H1 (cell line): ENCODE results near the gene GPR179. TPM values are rescaled to one million over a fixed set of nuclear protein-coding genes. Genes with fewer than 3 reads are reported as not detected.

Experiments used
- CTCF ChIA-PET: fragments of 300-600 bp; sonication (Branson Sonifier 250); formaldehyde crosslinking; loops from one replicate; lab custom pipeline; 2021; ENCODE audit not compliant: partially characterized antibody; lab: Charles Lee
- POLR2A ChIA-PET: fragments of 300-600 bp; sonication (Branson Sonifier 250); formaldehyde crosslinking; loops from one replicate; lab custom pipeline; 2021; ENCODE audit warnings: inconsistent platforms; ENCODE audit not compliant: partially characterized antibody; lab: Charles Lee
- DNase-seq, 2 experiments: peaks; one replicate each; pipeline versions ENCODE4 v3.0.0 to v3.0.0-alpha.2; 2010 to 2022; ENCODE audit warnings: low spot score in 2 of 2, low read depth in 1 of 2, mixed read lengths in 1 of 2
- FAIRE-seq: peaks from 2 replicates; lab custom pipeline; 2011; peaks lifted over from hg19 to GRCh38; lab: Jason Lieb, UNC
- H2AFZ ChIP-seq: 2 replicates; pipeline ENCODE4 v1.8.1; 2012; ENCODE audit warnings: low read length, inconsistent platforms
- H2AK5ac ChIP-seq: 2 replicates; pipeline ENCODE4 v1.6.1; 2013; ENCODE audit warnings: low read depth, low read length
- H2BK120ac ChIP-seq: replicated peaks from 2 replicates; pipeline ENCODE3; 2013; ENCODE audit warnings: low read depth, low read length, inconsistent platforms
- H2BK12ac ChIP-seq: 2 replicates; pipeline ENCODE4 v1.6.1; 2013; ENCODE audit warnings: low read depth, low read length
- H2BK15ac ChIP-seq: 2 replicates; pipeline ENCODE4 v1.6.1; 2013; ENCODE audit warnings: low read length
- H2BK20ac ChIP-seq: 2 replicates; pipeline ENCODE4 v1.6.1; 2013; ENCODE audit warnings: low read length
- H2BK5ac ChIP-seq: 2 replicates; pipeline ENCODE4 v1.6.1; 2013; ENCODE audit warnings: low read depth, low read length
- H3K14ac ChIP-seq: 2 replicates; pipeline ENCODE4 v1.6.1; 2013; ENCODE audit warnings: inconsistent platforms; ENCODE audit not compliant: insufficient read length
- H3K18ac ChIP-seq: 2 replicates; pipeline ENCODE4 v1.6.1; 2013; ENCODE audit warnings: low read length; ENCODE audit errors: extremely low read depth
- H3K23ac ChIP-seq: 2 replicates; pipeline ENCODE4 v1.6.1; 2013; ENCODE audit warnings: inconsistent platforms; ENCODE audit not compliant: insufficient read length
- H3K23me2 ChIP-seq: 2 replicates; pipeline ENCODE4 v1.6.1; 2013; ENCODE audit warnings: low read depth, low read length
- H3K27ac ChIP-seq: 2 replicates; pipeline ENCODE4 v1.6.1; 2011; ENCODE audit warnings: low read depth, low read length, inconsistent platforms
- H3K27me3 ChIP-seq, 4 experiments: replicated peaks in 1 of 4; 1 replicate in 1 of 4; 2 replicates in 3 of 4; pipeline versions ENCODE4 v1.6.1 to v1.8.1; 2011 to 2013; ENCODE audit warnings: low read length in 3 of 4, mild to moderate bottlenecking in 3 of 4, inconsistent platforms in 2 of 4, mixed read lengths in 2 of 4, moderate library complexity in 1 of 4; ENCODE audit not compliant: control insufficient read depth in 3 of 4, insufficient read depth in 3 of 4; ENCODE audit errors: extremely low read depth in 1 of 4
- H3K36me3 ChIP-seq, 4 experiments: 2 replicates each; pipeline versions ENCODE4 v1.6.1 to v1.8.1; 2011 to 2013; ENCODE audit warnings: mild to moderate bottlenecking in 4 of 4, low read length in 3 of 4, moderate library complexity in 2 of 4, control low read depth in 1 of 4, inconsistent platforms in 1 of 4; ENCODE audit not compliant: insufficient read depth in 4 of 4, control insufficient read depth in 2 of 4
- H3K4ac ChIP-seq: replicated peaks from 2 replicates; pipeline ENCODE3; 2013; ENCODE audit warnings: low read length, low read depth, mixed read lengths, inconsistent platforms; ENCODE audit not compliant: insufficient read length
- H3K4me1 ChIP-seq, 4 experiments: replicated peaks in 1 of 4; 1 replicate in 1 of 4; 2 replicates in 3 of 4; pipeline versions ENCODE4 v1.6.1 to v1.8.1; 2011 to 2013; ENCODE audit warnings: low read length in 3 of 4, inconsistent platforms in 2 of 4, mixed read lengths in 1 of 4; ENCODE audit not compliant: insufficient read depth in 4 of 4, control insufficient read depth in 3 of 4
- H3K4me2 ChIP-seq, 2 experiments: 2 replicates each; pipeline versions ENCODE4 v1.6.1 to v1.8.1; 2011 to 2013; ENCODE audit warnings: low read depth in 2 of 2, low read length in 2 of 2, control low read depth in 1 of 2, inconsistent platforms in 1 of 2, mild to moderate bottlenecking in 1 of 2; ENCODE audit not compliant: insufficient read depth in 1 of 2
- H3K4me3 ChIP-seq, 4 experiments: fragments of 200-600, 300-600 bp in 1 of 4; sonication (generic), shearing (Covaris generic), sonication (Bioruptor Twin) in 1 of 4; 2 replicates each; pipeline versions ENCODE4 v1.5.1 to v1.8.1; 2011 to 2016; ENCODE audit warnings: low read length in 4 of 4, low read depth in 3 of 4, control low read depth in 2 of 4, inconsistent platforms in 2 of 4, mild to moderate bottlenecking in 2 of 4, mixed read lengths in 1 of 4, moderate library complexity in 1 of 4; ENCODE audit not compliant: insufficient read depth in 2 of 4; ENCODE audit errors: extremely low read depth in 1 of 4
- H3K56ac ChIP-seq: replicated peaks from 2 replicates; pipeline ENCODE3; 2013; ENCODE audit warnings: low read depth, mild to moderate bottlenecking, mixed read lengths, low read length, inconsistent platforms; ENCODE audit not compliant: insufficient read length
- H3K79me1 ChIP-seq: 2 replicates; pipeline ENCODE4 v1.6.1; 2013; ENCODE audit warnings: low read depth, low read length, control low read depth
- H3K79me2 ChIP-seq, 2 experiments: 2 replicates each; pipeline versions ENCODE4 v1.6.1 to v1.8.1; 2012 to 2013; ENCODE audit warnings: low read length in 2 of 2, mild to moderate bottlenecking in 2 of 2, inconsistent platforms in 1 of 2; ENCODE audit not compliant: insufficient read depth in 2 of 2, control insufficient read depth in 1 of 2
- H3K9ac ChIP-seq, 4 experiments: replicated peaks in 1 of 4; 1 replicate in 1 of 4; 2 replicates in 3 of 4; pipeline versions ENCODE4 v1.6.1 to v1.8.1; 2011 to 2013; ENCODE audit warnings: low read depth in 3 of 4, low read length in 3 of 4, control low read depth in 2 of 4, mild to moderate bottlenecking in 2 of 4, moderate library complexity in 2 of 4, inconsistent platforms in 1 of 4; ENCODE audit errors: extremely low read depth in 1 of 4
- H3K9me3 ChIP-seq, 2 experiments: 2 replicates each; pipeline versions ENCODE4 v1.6.1 to v1.8.1; 2012 to 2013; ENCODE audit warnings: mild to moderate bottlenecking in 2 of 2, moderate library complexity in 2 of 2, control low read depth in 1 of 2, inconsistent platforms in 1 of 2, low read depth in 1 of 2, low read length in 1 of 2, mixed read lengths in 1 of 2; ENCODE audit not compliant: insufficient read depth in 2 of 2
- H4K20me1 ChIP-seq, 2 experiments: replicated peaks in 1 of 2; 2 replicates each; pipeline versions ENCODE3 to v1.8.1; 2011 to 2013; ENCODE audit warnings: inconsistent platforms in 2 of 2, low read length in 2 of 2, mild to moderate bottlenecking in 1 of 2; ENCODE audit not compliant: insufficient read depth in 2 of 2, control insufficient read depth in 1 of 2
- H4K5ac ChIP-seq: 2 replicates; pipeline ENCODE4 v1.6.1; 2013; ENCODE audit warnings: low read length, low read depth, mixed read lengths, inconsistent platforms; ENCODE audit not compliant: insufficient read length
- H4K8ac ChIP-seq: 2 replicates; pipeline ENCODE4 v1.8.0; 2013; ENCODE audit warnings: mild to moderate bottlenecking, moderate library complexity, low read length, inconsistent platforms; ENCODE audit not compliant: insufficient read depth; ENCODE audit errors: extremely low read depth
- H4K91ac ChIP-seq: replicated peaks from 2 replicates; pipeline ENCODE3; 2013; ENCODE audit warnings: low read length, mixed read lengths, inconsistent platforms; ENCODE audit not compliant: insufficient read length
- TCF12 ChIP-seq: IDR thresholded peaks from 2 replicates; pipeline ENCODE4 v1.6.1; 2011; ENCODE audit warnings: low read depth, mild to moderate bottlenecking, low read length
- WGBS, 2 experiments: shearing (Covaris generic) in 1 of 2; methylation state at CpG; one replicate each; pipeline versions ENCODE4 v1.1.6 to v1.1.7; 2013 to 2015; ENCODE audit warnings: low lambda C conversion rate in 2 of 2, mixed read lengths in 2 of 2, inconsistent platforms in 1 of 2, low coverage in 1 of 2, missing lambda C conversion rate in 1 of 2; ENCODE audit not compliant: insufficient replicate concordance in 2 of 2, insufficient coverage in 1 of 2, insufficient read length in 1 of 2; ENCODE audit errors: extremely low coverage in 1 of 2, missing lambda C conversion rate in 1 of 2; 5-methylcytosine and 5-hydroxymethylcytosine counted together
- polyA plus RNA-seq, 7 experiments: library from polyadenylated mRNA; depleted of rRNA in 3 of 7; stranded (reverse) in 5 of 7; unstranded in 2 of 7; fragments of >200 nt in 5 of 7; fragments of 200-250 nt in 2 of 7; gene quantifications; 1 replicate in 5 of 7; 2 replicates in 1 of 7; 4 replicates in 1 of 7; pipeline versions ENCODE4 v1.2.1 to v1.2.3, GENCODE V29; 2011 to 2013; ENCODE audit warnings: missing spikeins in 2 of 7, mixed read lengths in 2 of 7
- total RNA-seq: library from RNA; stranded (reverse); fragmentation: NEBNext Ultra II Directional; extraction: Animal tissue kit (Norgen Biotek cat#: 25700); gene quantifications from 2 replicates; pipeline ENCODE4 v1.2.1, GENCODE V29; 2021

The GPR179 gene
- total and polyA plus RNA-seq, 2 of the 8 experiments (the other 6 are each of a cell fraction or from before 2014, with no cell fraction given), result 0.02 to 0.07 TPM

DNA sequence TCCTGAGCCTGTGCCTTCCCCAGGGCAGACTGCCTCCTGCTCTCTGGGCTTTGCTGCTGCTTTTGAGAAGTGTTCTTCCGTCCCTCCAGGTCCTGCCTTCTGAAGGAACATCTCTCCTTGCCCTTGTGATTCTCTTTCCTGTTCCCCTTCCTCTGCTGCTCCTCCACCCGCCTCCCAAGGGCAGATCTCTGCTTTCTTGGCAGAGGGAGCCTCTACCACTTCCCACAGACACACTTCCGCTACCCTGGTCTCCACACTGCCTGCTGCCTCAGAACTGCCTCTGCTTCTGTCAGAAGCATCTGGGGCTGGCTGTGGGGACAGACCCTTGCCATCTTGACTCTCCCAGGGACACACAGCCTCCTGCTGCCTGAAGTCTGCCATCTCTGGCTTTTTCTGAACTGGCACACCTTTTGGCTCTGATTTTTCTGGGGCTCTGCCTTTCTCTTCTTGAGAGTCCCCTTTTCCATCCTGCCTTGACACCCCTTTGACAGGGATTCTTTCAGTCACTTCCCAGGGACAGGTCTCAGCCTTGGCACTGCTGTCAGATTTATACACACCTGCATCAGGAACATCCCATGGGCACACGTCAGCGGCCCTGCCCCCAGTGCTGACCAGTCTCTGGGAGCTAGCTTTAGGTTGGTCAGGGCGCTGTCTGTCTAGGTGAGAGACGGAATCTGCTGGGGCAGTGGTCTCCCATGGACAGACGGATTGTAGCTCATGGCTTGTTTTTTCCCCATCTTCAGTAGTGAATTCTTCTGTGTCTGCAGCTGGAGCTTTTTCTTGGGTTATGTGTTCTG is 16.6 kb downstream of the GPR179 start:
- H2BK5ac ChIP-seq, result no peak overlapping the region; the same call in 1 of the 2 replicates
- WGBS, 2 experiments, result 94% methylated on average over 8 of the region's 8 CpGs; no CpG with 5 or more reads in 1 of the 2 experiments
- H3K36me3 ChIP-seq, result peaks cover 2 to 18% (median 11%) of the 10 kb centered on the region in 4 experiments; a peak in 5 of 8 replicates
- no peak overlapping the region for H3K18ac ChIP-seq
- no peak overlapping the region for H2AFZ ChIP-seq
- H3K23ac ChIP-seq, result no peak overlapping the region
- no peak overlapping the region for H4K5ac ChIP-seq
- no peak for FAIRE-seq
- no peaks in the 10 kb centered on the region for H4K20me1 ChIP-seq
- H3K14ac ChIP-seq, result no peak overlapping the region
- no peak overlapping the region for H2BK20ac ChIP-seq
- no peak overlapping the region for H3K56ac ChIP-seq
- H3K79me1 ChIP-seq, result no peaks in the 10 kb centered on the region; the same call in 1 of the 2 replicates
- H3K23me2 ChIP-seq, result no peaks in the 10 kb centered on the region
- H2BK12ac ChIP-seq, result no peak overlapping the region
- H3K79me2 ChIP-seq, result no peaks in the 10 kb centered on the region
- H2AK5ac ChIP-seq, result no peak overlapping the region
- no peak overlapping the region for H3K9ac ChIP-seq
- no peak overlapping the region for H3K27ac ChIP-seq
- no peak for TF ChIP-seq TCF12
- ChIA-PET CTCF (interaction anchor here (1.0 to 14.8 kb wide), 12 partner anchors 6 to 87 kb away, joined by 3 to 192 read pairs (median 6); partner anchors contain the start of genes GPR179 and SOCS7), POLR2A (interaction anchor here (0.7 to 4.9 kb wide), 13 partner anchors 7 to 183 kb away, joined by 3 to 28 read pairs (median 6); partner anchors contain the start of genes MRPL45 and SOCS7)
- no peak for DNase-seq
- no peak overlapping the region for H3K4me3 ChIP-seq
- no peak overlapping the region for H4K91ac ChIP-seq
- H3K4me2 ChIP-seq, result no peak overlapping the region
- H3K9me3 ChIP-seq, result no peaks in the 10 kb centered on the region
- H3K4me1 ChIP-seq, result peaks cover 0 to 12% (median 7%) of the 10 kb centered on the region in 4 experiments; a peak in 5 of 7 replicates
- no peaks in the 10 kb centered on the region for H3K27me3 ChIP-seq
- H4K8ac ChIP-seq, result no peak overlapping the region
- H3K4ac ChIP-seq, result no peak overlapping the region
- H2BK15ac ChIP-seq, result no peak overlapping the region
- no peak overlapping the region for H2BK120ac ChIP-seq
